Thyroid gland (tissue), 4 donors: ENCODE data around the gene HDAC9. TPM values are rescaled to one million over a fixed set of nuclear protein-coding genes. Genes with fewer than 3 reads are reported as not detected.

ENCODE experiments used
- DNase-seq, 2 donors: peaks; one replicate each; pipeline ENCODE4 v3.0.0-alpha.2; 2019
- H3K27ac ChIP-seq, 3 donors: fragments of 200-600 bp; sonication (generic); 1 replicate in 2 of 3; 2 replicates in 1 of 3; pipeline ENCODE4 v1.5.1; 2016 to 2019; ENCODE audit warnings: mild to moderate bottlenecking in 1 of 3, moderate library complexity in 1 of 3
- H3K27me3 ChIP-seq: fragments of 200-600 bp; sonication (generic); one replicate; pipeline ENCODE4 v1.5.1; 2019
- H3K36me3 ChIP-seq, 2 donors: fragments of 200-600 bp; sonication (generic); one replicate each; pipeline ENCODE4 v1.5.1; 2016 to 2019
- H3K4me1 ChIP-seq, 2 donors: fragments of 200-600 bp; sonication (generic); one replicate each; pipeline ENCODE4 v1.5.1; 2017 to 2019
- H3K4me3 ChIP-seq, 3 donors: fragments of 200-600 bp; sonication (generic); replicated peaks in 1 of 3; 1 replicate in 2 of 3; 2 replicates in 1 of 3; pipeline ENCODE4 v1.5.1; 2016; ENCODE audit warnings: mild to moderate bottlenecking in 1 of 3
- H3K9me3 ChIP-seq: fragments of 200-600 bp; sonication (generic); one replicate; pipeline ENCODE4 v1.5.1; 2017
- CTCF ChIP-seq, 6 experiments: fragments of 200-600 bp in 3 of 6; fragments of 450-650 bp in 3 of 6; sonication (generic) in 3 of 6; IDR thresholded peaks; one replicate each; pipeline ENCODE4 v1.5.1; 2016 to 2019; ENCODE audit warnings: antibody characterized with exemption in 6 of 6, mild to moderate bottlenecking in 2 of 6, inconsistent platforms in 1 of 6, moderate library complexity in 1 of 6
- POLR2A ChIP-seq, 2 donors: fragments of 450-650 bp; IDR thresholded peaks; one replicate each; pipeline ENCODE4 v1.6.1; 2017; ENCODE audit warnings: antibody characterized with exemption in 2 of 2, mild to moderate bottlenecking in 2 of 2, moderate library complexity in 1 of 2
- WGBS, 2 donors: methylation state at CpG; one replicate each; pipeline ENCODE4 v1.1.5; 2017; 5-methylcytosine and 5-hydroxymethylcytosine counted together
- intact Hi-C: fragments of 100-400 bp; cut with DNase I; formaldehyde crosslinking; loops from one replicate; pipeline ENCODE4 v1.15.1; 2023
- total RNA-seq, 4 donors: library from RNA; depleted of rRNA; stranded (reverse); fragments of >200 nt; gene quantifications; one replicate each; pipeline ENCODE4 v1.2.3, GENCODE V29; 2016

Gene HDAC9
- total RNA-seq, 4 donors from 2014 or later = 5.4 to 28.2 (median 7.2) TPM

- H3K9me3 ChIP-seq = no peaks in the 10 kb centered on the region
Observed at GRCh38 chr7:18796216-18796615, 300.7 kb downstream of the HDAC9 start.

GRCh38 chr7:18798088-18798906, 302.7 kb downstream of the HDAC9 start:
- H3K4me1 ChIP-seq = peaks cover under 1% of the 10 kb centered on the region in 2 donors
- TF ChIP-seq CTCF (IDR thresholded peaks at IDR 0.05) (no peak), POLR2A (IDR thresholded peaks at IDR 0.05) (no peak)
- 96 to 98% methylated on average over 3 of the region's 3 CpGs for WGBS, 2 donors
- no peaks in the 10 kb centered on the region for H3K27me3 ChIP-seq
- no peaks in the 10 kb centered on the region for H3K9me3 ChIP-seq
- no peaks in the 10 kb centered on the region for H3K36me3 ChIP-seq
- DNase-seq = no peak
- no peak overlapping the region for H3K4me3 ChIP-seq
- intact Hi-C loops = loop anchor here (10.0 kb wide), 1 partner anchor 53 kb away; no protein-coding TSS in a partner anchor
- no peak overlapping the region for H3K27ac ChIP-seq

More at GRCh38 chr7:18796216-18796615, 300.7 kb downstream of the HDAC9 start:
- intact Hi-C loops = loop anchor here (10.0 kb wide), 1 partner anchor 51 kb away; no protein-coding TSS in a partner anchor
- DNase-seq = no peak
- Histone ChIP-seq H3K4me1 (peaks cover 8 to 10% of the 10 kb centered on the region in 2 donors), H3K27ac (no peak overlapping the region), H3K27me3 (no peaks in the 10 kb centered on the region), H3K36me3 (no peaks in the 10 kb centered on the region), H3K4me3 (no peak overlapping the region)
- TF ChIP-seq POLR2A (IDR thresholded peaks at IDR 0.05) = no peak
- no peak for TF ChIP-seq CTCF (IDR thresholded peaks at IDR 0.05)

GRCh38 chr7:18799899-18800298, 304.4 kb downstream of the HDAC9 start:
- no peak for DNase-seq
- Histone ChIP-seq H3K27ac (no peak overlapping the region), H3K4me3 (no peak overlapping the region), H3K36me3 (no peaks in the 10 kb centered on the region), H3K27me3 (no peaks in the 10 kb centered on the region), H3K4me1 (no peaks in the 10 kb centered on the region), H3K9me3 (no peaks in the 10 kb centered on the region)
- no peak for TF ChIP-seq POLR2A (IDR thresholded peaks at IDR 0.05)
- no peak for TF ChIP-seq CTCF (IDR thresholded peaks at IDR 0.05)
- 93 to 98% methylated on average over 1 of the region's 1 CpG for WGBS, 2 donors
- intact Hi-C loops = loop anchor here (10.0 kb wide), 1 partner anchor 55 kb away; no protein-coding TSS in a partner anchor

- TF ChIP-seq CTCF (IDR thresholded peaks at IDR 0.05) = no peak
- TF ChIP-seq POLR2A (IDR thresholded peaks at IDR 0.05) = no peak
- Histone ChIP-seq H3K36me3 (no peaks in the 10 kb centered on the region), H3K4me3 (no peak overlapping the region), H3K27me3 (no peaks in the 10 kb centered on the region), H3K4me1 (no peaks in the 10 kb centered on the region), H3K27ac (no peak overlapping the region), H3K9me3 (no peaks in the 10 kb centered on the region)
- DNase-seq = no peak
- intact Hi-C loops = no loop called here
- WGBS, 2 donors = 84 to 92% methylated on average over 1 of the region's 1 CpG
Observed at GRCh38 chr7:18803923-18804322, 308.4 kb downstream of the HDAC9 start.

- Histone ChIP-seq H3K4me1 (no peaks in the 10 kb centered on the region), H3K9me3 (no peaks in the 10 kb centered on the region), H3K27me3 (no peaks in the 10 kb centered on the region), H3K36me3 (no peaks in the 10 kb centered on the region), H3K4me3 (no peak overlapping the region), H3K27ac (no peak overlapping the region)
- intact Hi-C loops = no loop called here
- WGBS, 2 donors = 84 to 88% methylated on average over 2 of the region's 2 CpGs
- no peak for DNase-seq
- no peak for TF ChIP-seq POLR2A (IDR thresholded peaks at IDR 0.05)
- TF ChIP-seq CTCF (IDR thresholded peaks at IDR 0.05) = no peak
Observed at GRCh38 chr7:18806177-18806576, 310.6 kb downstream of the HDAC9 start.
